NCI-H1105 (cell line): ENCODE data around the gene KCNK4.
"Not testable (repeated sequence)": the region's sequence is repeated elsewhere in the genome, so short reads cannot be mapped to it uniquely, and the experiment has no call there.

Experiments
- DNase-seq: peaks from one replicate; lab custom pipeline; 2025; lab: John Stamatoyannopoulos, UW

KCNK4 gene

DNA sequence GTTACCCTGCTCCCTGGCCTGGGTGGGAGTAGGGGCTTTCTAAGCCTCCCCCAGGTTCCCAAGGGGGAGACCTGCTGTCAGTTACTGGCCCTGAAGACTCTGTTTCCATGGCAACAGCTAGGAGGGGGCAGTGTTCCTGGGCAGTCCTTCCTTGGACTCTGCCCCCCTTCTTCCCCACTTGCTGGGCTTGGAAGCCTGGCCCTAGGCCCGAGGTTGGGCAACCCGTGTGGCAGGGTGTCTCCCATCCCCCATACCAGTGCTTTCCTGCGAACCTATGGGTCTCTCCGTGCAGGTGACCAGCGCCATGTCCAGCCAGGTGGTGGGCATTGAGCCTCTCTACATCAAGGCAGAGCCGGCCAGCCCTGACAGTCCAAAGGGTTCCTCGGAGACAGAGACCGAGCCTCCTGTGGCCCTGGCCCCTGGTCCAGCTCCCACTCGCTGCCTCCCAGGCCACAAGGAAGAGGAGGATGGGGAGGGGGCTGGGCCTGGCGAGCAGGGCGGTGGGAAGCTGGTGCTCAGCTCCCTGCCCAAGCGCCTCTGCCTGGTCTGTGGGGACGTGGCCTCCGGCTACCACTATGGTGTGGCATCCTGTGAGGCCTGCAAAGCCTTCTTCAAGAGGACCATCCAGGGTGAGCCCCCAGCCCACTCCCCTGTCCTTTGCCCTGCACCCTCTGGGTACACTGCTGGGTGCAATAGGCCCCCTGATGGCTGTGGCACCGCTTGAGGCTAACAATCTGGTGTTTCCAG is 15.9 kb downstream of the KCNK4 start:
- no peak for DNase-seq

DNA sequence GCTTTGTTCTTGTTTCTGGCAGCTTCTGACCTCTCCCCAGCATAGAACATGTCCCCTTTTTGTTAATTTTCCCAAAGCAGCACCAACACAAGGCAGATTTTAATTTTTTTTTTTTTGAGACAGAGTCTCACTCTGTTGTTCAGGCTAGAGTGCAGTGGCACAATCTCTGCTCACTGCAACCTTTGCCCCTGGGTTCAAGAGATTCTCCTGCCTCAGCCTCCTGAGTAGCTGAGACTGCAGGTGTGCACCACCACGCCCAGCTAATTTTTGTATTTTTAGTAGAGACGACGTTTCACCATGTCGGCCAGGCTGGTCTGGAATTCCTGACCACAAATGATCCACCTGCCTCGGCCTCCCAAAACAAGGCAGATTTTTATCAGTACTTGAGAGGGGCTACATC is 16.7 kb downstream of the KCNK4 start:
- not testable (repeated sequence) for DNase-seq

DNA sequence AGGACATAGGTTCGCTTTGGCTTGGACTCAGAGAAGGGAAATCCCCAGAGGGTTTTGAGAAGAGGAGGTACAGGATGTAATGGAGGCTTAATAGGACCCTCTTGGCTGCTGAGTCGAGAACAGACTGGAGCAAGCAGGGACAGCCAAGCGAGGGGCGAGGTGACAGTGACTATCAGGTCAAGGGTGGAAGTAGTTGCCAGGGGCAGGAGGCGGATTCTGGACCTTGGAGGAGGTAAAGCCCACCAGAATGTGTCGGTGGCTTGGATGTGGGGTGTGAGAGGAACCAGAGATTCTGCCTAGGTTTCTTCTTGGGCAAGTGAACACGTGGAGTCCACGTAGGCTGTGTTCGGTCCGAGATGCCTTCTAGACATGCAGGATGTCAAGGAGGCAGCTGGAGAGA is 21.8 kb downstream of the KCNK4 start:
- no peak for DNase-seq

DNA sequence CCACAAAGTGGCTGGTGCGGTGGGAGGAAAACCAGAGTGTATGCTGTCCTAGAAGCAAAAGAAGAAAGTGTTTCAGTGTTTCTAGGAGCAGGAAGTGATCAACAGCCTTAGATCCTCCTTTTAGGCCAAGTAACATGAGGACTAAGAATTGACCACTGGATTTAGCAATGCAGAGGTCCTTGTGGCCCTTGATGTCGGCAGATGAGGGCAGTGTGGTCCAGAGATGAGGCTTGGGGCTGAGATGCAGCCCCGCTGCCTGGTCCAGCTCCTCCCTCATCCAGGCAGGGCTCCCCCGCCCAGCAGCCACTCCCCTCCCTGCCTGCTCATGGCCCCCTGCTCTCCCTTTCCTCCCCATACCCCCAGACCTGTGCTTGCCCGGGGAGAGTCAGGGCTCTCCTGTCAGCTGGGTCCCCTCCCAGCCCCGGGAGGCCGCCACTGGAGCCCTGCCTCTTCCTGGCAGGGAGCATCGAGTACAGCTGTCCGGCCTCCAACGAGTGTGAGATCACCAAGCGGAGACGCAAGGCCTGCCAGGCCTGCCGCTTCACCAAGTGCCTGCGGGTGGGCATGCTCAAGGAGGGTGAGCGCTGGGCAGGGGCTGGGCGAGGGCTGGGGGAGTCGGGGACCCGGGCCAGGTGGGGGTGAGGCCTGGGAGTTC is 22.5 kb downstream of the KCNK4 start:
- DNase-seq = no peak

DNA sequence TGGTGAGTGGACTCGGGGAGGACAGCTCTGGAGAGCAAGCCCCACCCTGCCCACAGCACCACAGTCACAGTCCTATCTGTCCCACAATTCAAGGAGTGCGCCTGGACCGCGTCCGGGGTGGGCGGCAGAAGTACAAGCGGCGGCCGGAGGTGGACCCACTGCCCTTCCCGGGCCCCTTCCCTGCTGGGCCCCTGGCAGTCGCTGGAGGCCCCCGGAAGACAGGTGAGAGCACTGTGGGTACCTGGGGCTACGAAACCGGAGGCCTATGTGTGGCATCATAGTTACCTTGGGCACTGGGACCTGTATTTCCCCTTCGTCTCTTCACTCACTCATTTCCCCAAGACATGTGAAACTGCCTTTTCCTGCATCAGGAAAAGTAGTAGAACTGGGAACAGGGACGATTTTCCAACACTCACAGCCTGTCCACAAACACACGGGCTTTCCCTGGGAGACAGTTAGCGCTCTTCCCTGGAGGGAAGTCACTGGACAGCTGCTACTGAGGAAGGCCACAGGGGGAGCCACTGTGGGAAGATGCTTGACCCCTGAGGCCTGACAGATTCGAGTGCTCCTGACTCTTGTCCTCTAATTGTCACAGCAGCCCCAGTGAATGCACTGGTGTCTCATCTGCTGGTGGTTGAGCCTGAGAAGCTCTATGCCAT is 23.2 kb downstream of the KCNK4 start:
- DNase-seq = no peak

DNA sequence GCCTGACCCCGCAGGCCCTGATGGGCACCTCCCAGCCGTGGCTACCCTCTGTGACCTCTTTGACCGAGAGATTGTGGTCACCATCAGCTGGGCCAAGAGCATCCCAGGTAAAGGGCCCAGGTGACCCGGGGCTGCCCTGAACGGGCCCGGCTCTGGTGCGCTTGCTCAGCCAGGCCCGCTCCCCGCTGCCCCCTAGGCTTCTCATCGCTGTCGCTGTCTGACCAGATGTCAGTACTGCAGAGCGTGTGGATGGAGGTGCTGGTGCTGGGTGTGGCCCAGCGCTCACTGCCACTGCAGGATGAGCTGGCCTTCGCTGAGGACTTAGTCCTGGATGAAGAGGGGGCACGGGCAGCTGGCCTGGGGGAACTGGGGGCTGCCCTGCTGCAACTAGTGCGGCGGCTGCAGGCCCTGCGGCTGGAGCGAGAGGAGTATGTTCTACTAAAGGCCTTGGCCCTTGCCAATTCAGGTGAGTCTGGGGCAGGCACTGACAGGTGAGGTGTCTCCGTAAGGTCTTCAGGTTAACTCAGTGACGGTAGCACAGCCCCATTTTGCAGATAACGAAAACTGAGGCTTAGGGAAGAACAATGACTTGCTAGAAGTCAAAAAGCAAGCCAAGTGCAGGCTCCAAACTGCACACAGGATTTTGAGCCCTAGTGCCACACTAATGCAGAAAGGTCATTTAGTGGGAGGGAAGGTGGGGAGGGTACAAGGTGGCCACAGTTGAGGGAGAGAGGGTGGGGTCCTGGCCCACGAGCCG is 23.9 kb downstream of the KCNK4 start:
- no peak for DNase-seq

DNA sequence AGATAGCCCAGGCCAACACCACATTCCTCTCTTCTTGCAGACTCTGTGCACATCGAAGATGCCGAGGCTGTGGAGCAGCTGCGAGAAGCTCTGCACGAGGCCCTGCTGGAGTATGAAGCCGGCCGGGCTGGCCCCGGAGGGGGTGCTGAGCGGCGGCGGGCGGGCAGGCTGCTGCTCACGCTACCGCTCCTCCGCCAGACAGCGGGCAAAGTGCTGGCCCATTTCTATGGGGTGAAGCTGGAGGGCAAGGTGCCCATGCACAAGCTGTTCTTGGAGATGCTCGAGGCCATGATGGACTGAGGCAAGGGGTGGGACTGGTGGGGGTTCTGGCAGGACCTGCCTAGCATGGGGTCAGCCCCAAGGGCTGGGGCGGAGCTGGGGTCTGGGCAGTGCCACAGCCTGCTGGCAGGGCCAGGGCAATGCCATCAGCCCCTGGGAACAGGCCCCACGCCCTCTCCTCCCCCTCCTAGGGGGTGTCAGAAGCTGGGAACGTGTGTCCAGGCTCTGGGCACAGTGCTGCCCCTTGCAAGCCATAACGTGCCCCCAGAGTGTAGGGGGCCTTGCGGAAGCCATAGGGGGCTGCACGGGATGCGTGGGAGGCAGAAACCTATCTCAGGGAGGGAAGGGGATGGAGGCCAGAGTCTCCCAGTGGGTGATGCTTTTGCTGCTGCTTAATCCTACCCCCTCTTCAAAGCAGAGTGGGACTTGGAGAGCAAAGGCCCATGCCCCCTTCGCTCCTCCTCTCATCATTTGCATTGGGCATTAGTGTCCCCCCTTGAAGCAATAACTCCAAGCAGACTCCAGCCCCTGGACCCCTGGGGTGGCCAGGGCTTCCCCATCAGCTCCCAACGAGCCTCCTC is 24.8 kb downstream of the KCNK4 start:
- DNase-seq = not testable (repeated sequence)

DNA sequence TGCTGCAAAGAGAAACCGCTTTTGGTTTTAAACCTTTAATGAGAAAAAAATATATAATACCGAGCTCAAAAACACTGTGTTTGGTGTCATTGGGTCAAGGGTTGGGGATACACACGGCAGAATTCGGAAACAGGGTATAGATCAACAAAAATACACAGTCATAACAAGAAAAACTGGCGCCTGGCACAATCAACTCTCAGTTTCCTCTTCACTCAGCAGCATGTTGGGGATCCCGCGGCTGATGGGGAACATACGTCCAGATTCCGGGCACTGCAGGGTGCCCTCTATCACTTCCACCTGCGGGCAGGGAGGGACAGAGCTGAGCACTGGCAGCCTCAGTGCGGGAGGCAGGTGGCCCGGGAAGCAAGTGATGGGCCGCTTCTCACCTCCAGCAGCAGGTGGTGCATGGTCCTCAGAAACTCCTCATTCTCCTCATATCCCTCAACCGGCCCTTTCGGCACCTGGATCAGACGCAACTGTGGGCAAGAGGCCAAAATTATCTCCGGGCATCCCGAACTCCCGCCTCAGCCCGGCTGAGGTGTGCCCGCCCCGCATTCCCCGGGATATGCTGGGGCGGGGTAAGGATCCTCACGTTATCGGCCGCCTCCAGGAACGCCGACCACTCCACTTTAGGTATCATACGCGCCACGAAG is 25.7 kb downstream of the KCNK4 start:
- DNase-seq = peak; percentile 72

DNA sequence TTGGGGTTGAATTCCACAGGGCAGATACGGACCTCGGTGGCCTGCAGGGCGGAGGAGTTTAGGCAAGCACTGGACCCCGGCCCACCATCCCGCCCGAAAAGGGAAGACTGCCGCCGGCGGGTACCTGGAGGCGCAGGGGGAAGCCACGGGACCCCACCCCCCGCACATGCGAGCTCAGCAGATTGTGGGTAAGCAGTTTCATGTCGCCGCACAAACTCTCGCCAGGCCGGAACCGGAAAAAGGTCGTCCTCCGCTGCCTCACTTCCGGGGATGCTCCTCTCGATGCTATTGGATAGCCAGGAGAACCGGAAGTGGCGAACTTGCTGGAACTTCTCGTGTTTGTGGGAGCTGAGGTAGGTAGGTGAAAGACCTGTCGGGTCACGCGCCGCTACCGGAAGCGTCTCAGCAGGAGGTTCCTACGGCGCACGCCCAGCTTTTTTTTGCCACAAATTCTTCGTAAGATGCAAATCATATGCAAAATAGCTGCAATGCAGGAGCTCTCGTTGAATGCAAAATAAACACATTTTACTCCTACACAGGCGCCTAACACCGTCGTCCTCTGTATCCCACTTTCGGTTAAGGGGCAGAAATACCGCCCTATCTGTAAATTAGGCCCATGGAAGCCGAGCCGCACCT is 26.3 kb downstream of the KCNK4 start, which contains the start of gene TRMT112:
TRMT112 (minus strand) TSS at position 235 of the 636 bp plus-strand sequence; CDS start at position 202, 33 bp downstream.
- peak; percentile 98 for DNase-seq

DNA sequence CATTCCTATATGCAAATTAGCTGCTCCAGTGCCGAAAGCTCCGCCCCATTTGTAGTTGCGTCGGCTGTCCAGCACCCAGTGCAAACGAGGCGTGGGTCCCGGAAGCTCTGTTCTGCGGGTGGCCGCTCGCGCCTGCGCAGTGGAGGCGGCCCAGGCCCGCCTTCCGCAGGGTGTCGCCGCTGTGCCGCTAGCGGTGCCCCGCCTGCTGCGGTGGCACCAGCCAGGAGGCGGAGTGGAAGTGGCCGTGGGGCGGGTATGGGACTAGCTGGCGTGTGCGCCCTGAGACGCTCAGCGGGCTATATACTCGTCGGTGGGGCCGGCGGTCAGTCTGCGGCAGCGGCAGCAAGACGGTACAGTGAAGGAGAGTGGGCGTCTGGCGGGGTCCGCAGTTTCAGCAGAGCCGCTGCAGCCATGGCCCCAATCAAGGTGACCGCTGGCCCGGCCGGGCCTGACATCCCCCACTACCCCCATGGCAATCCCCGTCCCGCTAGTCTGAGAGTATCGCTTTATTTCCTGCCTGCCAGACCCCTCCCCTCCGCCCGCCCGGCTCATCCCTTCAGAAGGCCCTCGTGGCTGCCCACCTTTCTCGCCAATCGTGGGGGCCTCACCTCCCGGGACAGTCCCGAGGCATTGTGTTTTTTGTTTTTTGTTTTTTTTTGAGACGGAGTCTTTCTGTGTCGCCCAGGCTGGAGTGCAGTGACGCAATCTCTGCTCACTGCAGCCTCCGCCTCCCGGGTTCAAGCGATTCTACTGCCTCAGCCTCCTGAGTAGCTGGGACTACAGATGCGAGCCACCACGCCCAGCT is 27.1 kb downstream of the KCNK4 start, which contains the start of gene PRDX5:
PRDX5 (plus strand) TSS at position 161 of the 805 bp plus-strand sequence; CDS start at position 256, 95 bp downstream.
- DNase-seq = peak; percentile 90

DNA sequence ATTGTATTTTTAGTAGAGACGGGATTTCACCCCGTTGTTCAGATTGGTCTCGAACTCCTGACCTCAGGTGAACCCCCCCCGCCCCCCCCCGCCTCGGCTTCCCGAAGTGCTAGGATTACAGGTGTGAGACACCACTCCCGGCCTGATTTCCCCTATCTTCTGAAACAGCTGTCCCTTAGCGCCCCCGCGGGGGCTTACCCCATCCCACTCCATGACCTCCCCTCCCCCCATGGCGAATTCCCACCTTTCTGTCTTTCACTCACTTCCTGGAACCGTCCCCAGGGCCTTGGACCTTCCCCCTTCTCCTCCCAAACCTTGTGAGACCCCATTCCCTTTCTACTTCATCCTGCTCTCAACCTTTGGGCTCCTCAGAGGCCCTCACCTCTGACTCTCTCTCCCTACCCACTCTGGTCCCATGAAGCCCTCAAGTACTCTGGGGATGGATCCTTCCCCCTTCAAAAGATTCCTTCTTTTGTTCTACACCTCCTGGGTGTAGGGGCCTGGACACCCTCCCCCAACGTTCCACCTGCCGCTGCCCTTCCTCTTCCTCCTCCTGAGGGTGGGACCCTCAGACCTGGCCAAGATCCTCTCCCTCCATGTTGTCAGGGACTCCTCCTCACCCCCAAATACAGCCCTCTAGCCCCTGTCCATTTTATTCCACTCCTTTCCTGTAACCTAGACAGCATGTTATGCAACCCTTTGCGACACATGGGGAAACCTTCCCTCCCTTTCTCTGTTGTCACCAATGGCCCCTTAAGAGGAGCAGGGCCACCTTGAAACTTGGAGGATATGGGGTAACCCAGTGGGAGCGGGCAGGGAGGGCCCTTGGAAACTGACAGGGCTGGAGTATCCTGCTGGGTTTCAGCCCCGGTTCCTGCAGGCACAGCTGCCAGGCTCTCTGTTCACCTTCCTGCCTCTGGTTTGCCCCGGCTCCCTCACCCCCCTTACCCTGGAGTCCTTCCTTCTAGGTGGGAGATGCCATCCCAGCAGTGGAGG is 28.0 kb downstream of the KCNK4 start:
- no peak for DNase-seq

DNA sequence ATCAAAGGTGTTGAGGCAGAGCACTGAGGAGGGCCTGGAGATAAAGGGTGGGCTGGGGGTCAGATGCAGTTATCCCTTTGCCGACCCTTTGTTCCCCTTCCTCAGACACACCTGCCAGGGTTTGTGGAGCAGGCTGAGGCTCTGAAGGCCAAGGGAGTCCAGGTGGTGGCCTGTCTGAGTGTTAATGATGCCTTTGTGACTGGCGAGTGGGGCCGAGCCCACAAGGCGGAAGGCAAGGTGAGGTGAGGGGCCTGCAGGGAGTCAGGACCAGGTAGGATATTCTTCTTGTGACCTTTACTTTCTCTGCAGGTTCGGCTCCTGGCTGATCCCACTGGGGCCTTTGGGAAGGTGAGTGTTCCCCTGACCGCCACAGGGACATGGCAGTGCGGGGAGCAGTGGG is 29.5 kb downstream of the KCNK4 start:
- DNase-seq = no peak

DNA sequence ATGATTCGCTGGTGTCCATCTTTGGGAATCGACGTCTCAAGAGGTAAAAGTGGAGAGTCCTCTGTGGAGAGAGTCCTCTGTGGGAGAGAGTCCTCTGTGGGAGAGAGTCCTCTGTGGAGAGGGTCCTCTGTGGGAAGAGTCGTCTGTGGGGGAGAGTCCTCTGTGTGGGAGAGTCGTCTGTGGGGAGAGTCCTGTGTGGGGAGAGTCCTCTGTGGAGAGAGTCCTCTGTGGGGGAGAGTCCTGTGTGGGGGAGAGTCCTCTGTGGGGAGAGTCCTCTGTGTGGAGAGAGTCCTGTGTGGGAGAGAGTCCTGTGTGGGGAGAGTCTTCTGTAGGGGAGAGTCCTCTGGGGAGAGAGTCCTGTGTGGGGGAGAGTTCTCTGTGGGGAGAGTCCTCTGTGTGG is 29.9 kb downstream of the KCNK4 start:
- no peak for DNase-seq

DNA sequence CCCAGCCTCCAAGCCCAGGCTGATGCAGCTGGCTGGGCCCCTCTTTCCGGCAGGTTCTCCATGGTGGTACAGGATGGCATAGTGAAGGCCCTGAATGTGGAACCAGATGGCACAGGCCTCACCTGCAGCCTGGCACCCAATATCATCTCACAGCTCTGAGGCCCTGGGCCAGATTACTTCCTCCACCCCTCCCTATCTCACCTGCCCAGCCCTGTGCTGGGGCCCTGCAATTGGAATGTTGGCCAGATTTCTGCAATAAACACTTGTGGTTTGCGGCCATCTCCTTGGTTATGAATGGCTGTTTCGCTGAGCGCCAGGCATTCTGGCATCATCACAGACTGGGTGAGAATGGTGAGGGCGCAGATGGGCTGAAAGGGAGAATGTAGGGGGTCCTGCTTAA is 30.4 kb downstream of the KCNK4 start:
- DNase-seq = no peak

DNA sequence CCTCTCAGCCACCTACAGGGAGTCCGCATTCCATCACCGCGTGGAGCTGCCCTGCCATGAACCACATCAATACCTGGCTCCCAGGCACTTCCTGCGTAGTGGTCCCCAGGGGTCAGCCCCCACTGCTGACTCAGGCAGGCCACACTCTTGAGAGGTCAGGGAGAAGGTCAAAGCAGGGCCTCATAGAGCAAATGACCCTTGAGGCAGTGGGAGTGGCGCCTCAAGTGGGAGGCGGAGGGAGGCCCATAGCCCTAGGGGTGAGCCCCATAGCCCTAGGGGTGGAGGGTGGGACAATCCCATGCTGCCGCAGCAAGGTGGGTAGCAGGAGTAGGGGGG is 31.8 kb downstream of the KCNK4 start:
- DNase-seq = no peak

DNA sequence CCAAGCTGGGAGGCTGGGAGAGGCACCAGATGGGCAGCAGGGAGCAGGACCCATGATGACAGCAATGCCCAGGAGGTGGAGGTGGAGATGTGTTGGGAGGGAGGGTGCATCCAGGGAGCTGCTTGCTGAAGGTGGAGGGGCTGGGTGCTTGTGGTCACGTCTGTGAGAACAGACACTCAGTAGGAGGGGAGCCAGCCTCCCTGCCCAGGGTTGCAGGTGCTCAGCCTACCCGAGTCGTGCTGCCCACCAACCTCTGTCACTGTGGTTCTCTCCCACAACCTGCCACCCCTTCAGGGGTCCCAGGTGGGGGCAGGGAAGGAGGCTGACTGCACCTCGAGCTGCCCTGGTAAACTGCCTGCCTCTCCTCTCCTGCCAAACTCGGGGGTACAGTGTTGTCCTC is 32.3 kb downstream of the KCNK4 start:
- no peak for DNase-seq

DNA sequence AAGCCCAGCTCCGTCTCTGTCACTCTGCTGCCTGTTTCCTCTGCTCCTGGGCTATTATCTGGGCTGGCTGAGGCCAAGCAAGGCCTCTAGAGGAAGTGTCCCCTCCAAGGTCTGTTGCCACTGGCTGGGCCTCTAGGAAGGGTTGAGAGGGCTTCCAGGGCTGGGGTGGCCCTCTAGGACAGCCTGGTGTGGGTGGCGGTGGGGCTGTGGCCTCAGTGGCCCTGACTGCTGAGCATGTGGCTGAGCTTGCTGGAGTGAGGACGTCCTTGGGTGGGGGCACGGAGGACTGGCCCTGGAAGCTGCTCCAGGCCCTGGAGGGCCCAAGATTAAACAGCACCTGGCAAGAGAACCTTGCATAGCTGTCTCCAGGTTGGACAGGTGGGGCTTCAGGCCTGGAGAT is 32.9 kb downstream of the KCNK4 start:
- not testable (repeated sequence) for DNase-seq
